CMK (cell line): Measurements from ENCODE around the gene URB1.
"Not testable (repeated sequence)": the region's sequence is repeated elsewhere in the genome, so short reads cannot be mapped to it uniquely, and the experiment has no call there.

Source experiments
- DNase-seq: peaks from one replicate; pipeline ENCODE4 v3.0.0-alpha.2; 2010; ENCODE audit warnings: low read depth

URB1 gene, protein sequence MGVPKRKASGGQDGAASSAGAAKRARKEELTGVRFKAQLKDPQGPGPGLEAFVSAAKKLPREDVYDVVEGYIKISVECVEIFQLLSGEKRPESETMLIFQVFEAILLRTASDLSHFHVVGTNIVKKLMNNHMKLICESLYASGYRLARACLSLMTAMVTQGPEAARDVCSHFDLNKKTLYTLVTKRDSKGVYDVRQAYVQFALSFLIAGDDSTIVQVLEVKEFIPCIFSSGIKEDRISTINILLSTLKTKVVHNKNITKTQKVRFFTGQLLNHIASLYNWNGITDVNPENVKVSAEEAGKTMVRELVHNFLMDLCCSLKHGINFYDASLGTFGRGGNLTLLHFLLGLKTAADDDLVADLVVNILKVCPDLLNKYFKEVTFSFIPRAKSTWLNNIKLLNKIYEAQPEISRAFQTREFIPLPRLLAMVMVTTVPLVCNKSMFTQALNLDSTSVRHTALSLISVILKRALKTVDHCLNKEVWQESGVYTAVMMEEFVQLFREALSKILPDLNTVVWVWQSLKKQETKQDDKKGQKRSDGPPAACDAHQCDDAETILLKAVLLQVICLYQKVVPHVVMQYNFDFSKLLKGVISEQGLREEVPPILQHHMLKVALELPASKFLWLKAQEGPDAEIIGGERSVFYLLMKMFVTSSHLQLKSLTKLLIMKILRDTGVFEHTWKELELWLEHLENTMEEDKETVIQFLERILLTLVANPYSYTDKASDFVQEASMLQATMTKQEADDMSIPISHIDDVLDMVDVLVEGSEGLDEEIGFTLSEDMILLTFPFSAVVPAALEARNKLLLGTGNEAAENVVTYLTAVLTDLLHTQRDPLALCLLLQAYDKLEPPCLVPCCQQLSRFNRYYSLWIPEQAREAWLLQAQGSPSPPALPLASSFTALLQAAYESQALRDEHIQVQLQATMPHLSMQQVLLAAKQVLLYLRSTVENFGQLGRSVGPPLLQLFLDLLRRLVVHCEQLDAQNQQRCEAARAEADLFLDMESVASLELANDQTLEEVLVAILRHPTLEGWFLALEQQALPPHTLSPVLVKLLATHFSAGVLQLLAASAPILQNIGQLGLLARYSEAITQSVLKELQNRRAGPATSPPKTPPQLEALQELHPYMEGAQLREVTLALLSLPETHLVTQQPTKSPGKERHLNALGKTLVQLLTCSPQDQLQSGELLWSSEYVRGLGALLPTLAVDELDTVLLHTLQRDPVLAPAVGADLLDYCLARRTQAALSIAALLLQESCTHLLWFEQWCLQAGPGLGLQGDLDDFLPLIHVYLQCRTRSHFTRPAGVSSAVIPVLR (N-terminal part only)

DNA sequence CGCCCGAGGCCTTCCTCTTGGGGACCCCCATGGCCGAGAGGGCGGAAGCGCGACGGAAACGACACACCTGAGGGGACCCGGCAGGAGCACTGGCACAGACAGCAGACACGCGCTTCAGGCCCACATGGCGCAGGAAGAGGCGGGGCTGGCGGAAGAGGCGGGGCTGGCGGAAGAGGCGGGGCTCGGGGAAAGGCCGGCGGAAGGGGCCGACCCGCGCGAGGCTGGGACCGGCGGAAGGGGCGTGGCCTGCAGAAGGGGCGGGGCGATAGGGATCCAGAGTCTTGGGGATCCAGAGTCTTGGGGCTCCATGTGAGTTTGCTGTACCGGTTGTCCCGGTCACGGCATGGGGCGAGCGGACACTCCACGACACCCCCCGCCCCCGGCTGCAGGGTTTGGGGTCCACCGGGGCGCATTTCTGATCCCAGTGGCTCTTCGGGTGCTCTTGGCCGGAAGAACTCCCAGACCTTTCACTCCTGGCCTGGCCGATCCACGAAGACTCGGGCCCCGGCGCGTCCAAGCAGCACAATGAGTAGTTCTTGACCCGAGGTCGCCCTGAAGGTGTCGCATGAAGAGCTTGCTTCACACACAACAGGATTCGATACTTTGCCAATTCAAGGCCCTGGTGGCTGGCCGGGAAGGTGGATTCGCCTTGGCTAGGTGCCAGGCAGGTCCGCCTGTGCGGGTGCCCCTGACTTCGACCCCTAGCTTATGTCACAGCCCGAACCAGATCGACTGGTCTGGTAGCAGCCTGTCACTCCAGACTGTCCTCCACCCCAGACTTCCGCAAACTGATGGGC is at the start of gene URB1:
TSS of gene URB1 (minus strand) at position 133 of the 797 bp plus-strand sequence. CDS start at position 31, 102 bp downstream.
- DNase-seq: peak; percentile 86

DNA sequence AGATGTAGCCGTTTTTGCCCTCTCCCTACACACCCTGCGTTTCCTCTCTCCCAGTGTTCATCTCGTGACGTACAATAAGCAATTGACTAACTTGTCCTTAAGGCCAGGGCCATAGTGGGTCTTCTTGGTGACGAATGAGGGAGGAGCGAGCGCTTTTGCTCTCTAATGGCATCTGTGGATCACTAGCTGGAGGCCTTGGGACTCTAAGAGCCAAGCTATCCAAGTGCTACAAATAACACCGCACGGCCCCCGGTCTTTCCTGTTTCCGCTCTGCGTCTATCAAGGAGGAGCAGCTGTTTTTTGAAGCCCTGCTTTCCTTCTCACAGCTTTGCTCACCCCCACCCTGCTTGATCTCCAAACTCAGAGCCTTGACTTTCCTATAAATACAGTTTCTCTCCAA is 44.9 kb upstream of the URB1 start:
- DNase-seq: peak; percentile 89

DNA sequence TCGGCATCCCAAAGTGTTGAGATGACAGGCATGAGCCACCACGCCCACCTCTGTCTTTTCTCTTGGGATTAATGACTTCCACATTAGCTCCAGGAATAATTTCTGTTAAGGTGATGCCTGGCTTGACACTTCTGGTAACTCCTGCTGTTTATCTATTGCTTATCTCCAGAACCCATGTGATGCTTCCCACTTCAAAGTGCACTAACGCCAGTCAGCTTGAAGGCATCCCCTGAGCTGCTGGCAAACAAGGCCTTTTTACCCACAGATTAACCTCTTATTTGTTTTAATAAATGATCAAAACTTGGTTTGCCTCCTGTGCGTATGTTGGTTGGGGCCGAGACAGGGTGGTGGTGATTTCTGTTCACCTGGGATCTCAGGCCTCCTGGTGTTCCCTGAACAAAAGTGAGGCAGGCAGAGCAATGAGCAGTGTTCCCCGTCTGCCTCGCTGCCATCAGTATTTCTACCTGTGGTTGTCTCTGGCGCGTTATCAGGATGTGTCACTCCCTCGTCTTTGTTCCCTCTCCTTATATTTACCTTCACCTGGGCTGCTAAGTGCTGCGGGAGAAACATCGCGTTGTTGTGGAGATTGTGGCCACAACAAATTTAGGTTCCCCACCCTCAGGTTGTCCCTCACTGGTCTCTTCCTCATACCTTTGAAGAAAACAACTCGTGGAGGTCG is 40.3 kb upstream of the URB1 start:
- not testable (repeated sequence) for DNase-seq

DNA sequence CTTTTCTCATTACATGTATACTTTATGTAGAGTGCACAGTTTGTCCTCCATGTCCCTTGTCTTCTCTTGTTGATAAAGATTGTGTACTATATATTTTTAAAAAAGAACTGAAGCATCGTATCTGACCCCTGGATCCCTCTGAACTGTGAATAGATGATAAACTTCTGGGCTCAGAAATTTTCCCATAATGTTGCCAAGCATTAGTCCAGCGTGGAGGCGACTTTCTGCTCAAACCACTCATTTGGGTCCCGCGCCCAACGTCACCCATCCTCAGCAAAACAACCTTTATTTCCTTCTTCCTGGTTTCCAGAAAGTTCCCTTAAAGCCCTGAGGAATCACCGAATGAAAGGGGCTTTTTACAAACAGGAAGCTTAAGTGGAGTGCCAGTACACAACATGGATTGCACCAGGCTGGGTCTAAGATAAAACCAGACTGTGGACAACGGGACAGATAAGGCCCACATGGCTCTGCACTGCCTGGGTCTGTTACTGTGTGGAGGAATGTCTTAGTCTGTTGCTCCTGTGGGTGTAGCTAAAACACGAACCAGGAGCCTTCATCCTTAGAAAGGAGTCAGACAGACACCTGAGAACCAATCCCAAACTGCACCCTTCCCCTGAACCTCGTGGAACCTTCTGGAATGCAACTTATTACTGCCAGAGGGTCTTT is 35.3 kb upstream of the URB1 start:
- DNase-seq: no peak

DNA sequence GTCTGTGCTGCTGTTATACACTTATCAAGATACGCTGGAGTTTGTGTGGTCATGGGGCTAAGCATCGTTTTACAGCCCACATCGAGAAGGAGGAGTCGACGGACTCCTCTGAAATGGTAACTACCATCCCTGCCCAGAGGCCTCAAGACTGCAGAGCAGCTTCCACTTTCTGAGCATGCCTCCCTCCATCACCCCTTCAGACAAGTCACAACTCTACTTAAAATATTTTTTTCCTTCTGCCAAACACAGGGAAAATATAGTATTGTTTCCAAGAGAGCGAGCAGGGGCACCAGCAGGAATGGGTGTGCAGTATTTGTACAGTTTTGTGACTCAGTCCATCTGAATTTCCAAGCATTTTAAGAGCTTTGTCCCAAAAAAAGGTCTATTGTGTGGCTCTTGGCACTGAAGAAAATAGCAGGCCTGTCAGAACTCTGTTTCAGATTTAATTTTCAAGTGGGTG is 33.8 kb upstream of the URB1 start:
- no peak for DNase-seq

DNA sequence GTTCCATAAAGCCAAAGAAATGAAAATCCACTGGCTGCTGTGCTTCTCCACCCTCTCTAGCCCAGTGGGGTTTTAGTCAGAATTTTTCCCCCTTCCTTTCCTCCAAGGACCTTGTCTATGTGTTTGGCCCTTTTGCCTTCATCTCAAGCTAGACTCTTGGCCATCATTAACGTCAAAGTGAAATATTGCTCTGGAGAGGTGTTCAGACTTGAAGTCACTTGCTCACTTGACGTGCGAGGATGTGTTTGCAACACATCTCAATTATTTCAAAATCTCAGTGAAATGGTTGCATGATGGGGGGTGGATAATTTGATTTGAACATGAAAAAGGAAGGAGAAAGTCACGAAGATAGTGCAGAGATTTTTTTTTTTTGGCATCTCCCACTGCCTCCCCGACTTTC is 33.3 kb upstream of the URB1 start:
- DNase-seq: no peak

DNA sequence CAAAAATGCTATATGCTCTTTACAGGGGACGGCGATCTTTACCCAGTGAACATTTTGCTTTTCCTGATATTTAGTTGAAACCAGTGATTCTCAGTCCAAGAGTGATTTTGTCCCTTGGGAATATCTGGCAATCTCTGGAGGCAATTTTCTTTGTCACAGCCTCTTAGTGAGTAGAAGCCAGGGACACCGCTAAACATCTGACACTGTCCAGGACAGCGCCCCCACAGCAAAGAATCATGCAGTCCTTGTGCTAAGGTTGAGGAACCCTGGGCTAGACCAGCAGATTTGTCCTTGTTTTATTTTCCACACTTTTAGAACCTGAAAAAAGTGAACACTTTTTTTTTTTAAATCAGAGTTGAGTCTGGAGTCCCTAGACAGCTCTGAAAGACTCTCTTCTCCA is 32.8 kb upstream of the URB1 start:
- DNase-seq: no peak

DNA sequence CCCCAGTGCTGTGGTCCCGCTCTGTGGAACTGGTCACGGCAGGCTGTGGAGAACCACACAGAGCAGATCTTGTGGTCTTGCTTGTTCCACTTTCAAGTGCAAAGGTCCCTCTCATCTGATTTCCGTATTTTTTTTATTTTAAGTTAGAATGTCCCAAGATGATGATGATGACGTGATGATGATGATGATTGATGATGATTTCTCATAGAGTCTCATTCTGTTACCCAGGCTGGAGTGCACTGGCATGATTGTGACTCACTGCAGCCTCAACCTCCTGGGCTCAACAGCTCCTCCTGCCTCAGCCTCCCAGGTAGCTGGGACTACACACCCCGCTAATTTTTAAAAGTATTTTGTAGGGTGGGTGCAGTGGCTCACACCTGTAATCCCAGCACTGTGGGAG is 31.9 kb upstream of the URB1 start:
- no peak for DNase-seq

DNA sequence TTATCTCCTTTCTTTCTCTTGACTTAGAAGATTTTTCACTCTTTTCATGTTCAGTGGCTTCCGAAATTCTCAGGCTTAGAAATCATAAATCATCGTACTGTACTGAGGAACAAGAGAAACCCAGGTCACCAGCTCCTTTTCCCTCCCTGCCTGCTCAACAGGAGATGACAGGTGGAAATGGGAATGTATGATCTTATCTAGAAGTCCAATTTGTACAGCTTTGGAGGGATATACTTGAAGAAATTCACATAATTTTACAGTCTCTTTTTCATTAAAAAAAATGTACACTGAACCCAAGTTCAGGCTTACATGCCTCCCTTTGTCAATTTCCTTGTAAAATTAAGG is 31.4 kb upstream of the URB1 start:
- no peak for DNase-seq

DNA sequence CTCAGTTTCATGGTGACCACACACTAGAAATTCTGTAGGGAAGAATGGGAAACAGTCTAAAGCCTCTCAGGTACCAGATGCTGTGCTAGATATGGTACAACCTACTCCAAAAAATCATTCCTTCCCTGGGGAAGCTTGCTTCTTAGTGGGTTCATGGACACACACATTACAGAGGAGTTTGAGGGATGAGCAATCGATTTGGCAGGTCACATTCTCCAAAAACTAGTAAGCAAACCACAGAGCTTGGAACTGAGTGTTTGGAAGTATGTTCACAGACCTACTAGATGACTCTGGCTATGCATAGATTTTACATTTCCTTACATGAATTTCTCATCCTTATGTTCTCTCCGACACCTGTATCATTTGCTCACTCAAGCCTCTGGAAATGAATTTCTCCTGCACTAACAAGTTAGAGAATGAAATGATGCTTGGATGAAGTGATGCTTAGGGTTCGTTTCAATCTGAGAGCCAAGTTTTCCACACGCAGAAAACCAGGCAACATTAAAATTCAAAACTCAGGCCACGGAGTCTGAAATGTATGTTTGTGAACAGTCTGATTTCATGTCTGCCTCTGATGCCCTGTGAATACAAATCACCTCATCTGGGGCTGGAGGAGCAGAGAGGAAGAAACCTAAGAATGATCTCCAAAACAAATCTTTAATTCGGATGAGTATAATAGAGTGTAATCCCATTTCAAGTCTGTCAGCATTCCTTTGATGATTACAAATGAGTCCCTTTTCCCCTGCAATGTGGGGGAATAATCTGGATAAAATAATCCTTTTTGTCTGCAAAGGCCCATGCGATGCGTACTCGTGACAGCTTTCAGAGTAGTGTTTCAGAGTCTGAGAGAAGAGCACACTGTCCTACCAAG is 30.7 kb upstream of the URB1 start:
- no peak for DNase-seq

DNA sequence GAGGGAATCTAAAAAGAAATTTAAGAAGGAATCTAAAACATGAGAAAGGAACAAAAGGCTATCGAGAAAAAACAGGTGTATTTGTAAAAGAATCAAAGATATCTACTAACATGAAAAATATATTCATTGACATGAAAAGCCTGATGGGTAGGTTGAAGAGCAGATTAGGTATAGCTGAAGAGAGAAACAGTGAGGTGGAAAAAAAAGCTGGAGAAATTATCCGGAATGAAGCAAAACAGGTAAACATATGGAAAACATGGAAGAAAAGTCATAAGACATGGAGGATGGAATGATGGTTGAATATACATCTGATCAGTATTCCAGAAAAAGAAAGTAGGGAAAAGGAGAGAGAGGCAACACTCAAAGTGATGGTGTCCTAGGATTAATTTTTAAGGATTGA is 29.3 kb upstream of the URB1 start:
- DNase-seq: no peak

DNA sequence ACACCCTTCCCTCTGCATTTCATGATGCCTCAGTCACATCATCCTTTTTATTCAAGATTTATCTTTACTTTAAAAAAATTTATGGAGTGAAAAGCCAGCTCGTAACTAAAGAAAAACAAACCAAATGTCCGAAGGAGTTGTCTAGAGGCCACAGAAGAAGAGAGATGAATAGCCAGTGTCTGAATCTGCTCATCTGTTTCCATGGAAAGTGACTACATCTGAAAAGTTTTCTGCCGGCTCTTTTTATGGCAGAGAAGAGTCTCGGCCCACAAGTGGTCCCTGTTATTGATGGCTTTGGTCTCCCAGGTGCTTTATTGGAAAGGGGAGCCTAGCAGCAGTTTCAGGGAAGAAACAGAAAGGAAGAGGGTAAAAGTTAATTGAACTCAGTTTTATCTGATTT is 25.3 kb upstream of the URB1 start:
- DNase-seq: no peak

DNA sequence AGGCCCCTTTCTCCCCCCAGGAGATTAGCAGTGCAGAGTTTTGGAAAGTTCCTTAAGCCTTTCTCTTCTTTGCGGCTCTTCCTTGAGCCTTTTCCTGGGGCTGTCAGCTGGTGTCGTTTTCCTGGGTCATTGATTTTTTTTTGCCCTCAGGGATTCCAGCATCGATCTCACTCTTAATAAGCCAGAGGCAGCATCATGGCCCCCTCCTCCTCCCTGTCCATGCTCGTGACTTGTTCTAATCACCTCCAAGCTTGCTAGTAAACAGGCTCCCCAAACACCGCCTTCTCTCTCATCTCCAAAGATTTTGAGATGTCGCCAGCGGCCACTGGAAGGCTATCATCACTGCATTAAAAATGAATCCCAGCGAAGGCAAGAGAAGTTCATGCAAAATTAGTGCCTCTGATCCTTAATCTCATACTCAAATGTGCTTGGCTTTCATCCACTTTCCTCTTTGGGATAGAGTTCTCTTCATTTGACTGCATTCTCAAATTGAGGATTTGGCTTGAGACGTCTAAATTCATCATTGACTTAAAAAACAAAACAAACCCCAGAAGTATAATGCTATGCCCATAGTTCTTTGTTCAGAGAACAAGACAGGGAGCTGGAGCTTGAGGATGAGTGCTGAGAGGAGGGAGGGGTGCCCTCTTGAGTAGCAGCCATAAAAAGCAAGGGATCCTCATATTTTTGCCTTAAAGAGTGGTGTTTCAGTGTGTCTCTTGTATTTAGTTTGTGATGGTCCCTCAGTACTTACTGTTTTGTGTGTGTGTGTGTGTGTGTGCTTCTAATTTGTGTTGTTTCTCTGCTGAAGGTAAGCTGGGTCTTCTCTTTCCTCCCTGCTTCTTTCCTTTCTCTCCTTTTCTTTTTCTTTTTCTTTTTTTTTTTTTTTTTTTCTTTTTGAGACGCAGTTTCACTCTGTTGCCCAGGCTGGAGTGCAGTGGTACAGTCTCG is 22.9 kb upstream of the URB1 start:
- DNase-seq: no peak

DNA sequence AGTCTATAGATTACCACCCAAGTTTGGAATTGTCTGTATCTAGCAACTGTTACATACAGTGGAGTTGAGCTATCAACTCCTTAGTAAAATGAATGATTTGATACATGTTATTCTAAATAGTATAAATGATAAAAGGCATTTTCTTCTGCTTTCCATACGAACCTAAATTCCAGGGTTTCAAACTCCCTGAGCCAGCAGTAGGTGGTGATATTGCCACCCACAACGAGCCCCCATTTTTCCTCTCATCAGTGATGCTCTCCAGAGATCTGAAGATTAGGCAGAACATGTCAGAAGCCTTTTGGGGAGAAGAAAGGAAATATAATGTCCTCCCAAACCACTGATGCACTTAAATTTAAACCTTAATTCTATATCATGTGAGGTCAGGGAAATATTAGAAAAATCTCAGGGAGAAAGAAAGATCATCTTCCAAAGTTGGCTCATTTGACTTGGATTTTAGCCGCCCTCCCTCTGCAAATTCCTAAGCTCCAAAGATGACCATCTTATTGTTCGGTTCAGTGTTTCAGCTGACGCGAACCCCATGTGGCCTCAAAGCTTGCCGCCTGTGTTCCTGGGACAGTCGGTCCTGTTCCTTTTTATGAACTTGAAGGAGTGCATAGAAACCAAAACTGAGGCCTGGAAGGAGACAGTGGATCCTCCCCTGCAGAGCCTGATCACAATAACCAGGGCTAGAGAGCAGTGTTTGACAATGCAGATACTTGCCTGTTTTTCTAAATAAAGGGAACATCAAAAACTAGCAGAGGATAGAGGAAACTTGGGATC is 22.0 kb upstream of the URB1 start:
- DNase-seq: no peak

DNA sequence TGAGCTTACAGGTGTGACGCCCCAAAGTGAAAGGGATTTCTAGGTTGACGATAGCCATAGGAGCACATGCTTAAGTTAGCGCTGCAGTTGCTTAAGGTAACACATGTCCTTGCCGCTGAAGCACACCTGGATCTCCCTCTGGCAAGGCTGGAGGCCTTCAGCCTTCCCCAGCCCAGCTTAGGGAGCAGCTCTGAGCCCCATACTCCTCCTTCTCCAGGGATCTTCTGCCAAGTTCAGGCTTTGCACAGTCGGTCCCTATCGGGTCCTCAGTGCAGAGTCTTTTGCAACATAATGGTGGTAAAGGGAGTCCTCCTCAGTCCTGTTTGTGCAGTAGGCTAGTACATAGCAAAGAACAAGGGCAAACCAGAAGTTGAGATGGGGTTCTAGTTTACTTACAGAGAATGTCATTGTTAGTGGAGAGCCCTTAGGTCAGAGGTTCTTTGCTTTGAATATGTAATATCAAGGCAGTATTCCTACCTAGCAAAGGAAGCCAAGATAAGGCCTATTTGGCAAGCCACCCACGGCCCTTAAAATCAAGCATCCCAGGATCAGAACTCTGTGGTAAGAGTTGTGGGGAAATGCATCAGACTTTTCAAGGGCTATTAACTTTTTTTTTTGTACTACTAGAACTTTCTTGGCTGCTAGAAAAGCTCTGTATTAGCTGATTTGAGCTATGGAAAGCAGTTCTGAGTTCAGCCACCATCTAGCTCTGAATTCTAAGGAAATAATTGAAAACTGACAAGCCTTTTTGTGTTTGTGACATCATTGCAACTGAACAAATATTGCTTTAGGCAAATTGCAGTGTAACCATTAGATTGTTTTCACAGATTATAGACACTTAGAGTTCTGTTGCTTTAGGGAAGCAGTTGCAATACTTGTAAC is 21.1 kb upstream of the URB1 start:
- DNase-seq: no peak

DNA sequence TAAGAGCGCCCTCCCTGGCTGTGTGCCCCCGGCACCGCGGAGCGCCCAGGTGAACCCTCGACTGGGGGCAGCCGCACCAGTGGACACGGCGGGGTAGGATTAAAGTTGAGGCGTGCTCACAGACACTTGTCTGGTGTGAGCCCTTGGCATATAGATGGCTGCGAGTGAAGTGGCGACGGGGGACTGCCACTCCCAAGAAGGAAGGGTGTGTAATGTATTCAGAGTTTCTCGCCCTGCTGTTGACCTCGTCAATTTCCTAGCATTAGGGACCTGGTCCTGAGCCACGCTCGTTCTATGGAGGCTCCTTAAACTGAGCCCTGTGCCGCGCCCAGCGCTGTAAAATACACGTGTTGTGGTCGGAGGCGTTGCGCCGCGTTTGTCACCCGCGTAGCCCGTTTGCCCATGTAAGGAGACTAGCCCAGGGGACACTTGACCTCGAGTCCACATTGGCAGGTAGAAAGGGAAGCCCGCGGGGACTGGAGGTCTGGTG is 20.2 kb upstream of the URB1 start:
- DNase-seq: no peak
